GM19328 (cell line): ENCODE data around the gene MBD5.
A peak's percentile ranks its signal among the peaks of the same experiment; 100 is the strongest.
"Not testable (repeated sequence)": the region's sequence is repeated elsewhere in the genome, so short reads cannot be mapped to it uniquely, and the experiment has no call there.

Source experiments
- ATAC-seq: cut with Tn5 transposase; IDR thresholded peaks from one replicate; pipeline ENCODE4 v1.9.1; 2021; ENCODE audit warnings: mild to moderate bottlenecking, moderate library complexity; ENCODE audit not compliant: unreplicated experiment

Gene MBD5

DNA sequence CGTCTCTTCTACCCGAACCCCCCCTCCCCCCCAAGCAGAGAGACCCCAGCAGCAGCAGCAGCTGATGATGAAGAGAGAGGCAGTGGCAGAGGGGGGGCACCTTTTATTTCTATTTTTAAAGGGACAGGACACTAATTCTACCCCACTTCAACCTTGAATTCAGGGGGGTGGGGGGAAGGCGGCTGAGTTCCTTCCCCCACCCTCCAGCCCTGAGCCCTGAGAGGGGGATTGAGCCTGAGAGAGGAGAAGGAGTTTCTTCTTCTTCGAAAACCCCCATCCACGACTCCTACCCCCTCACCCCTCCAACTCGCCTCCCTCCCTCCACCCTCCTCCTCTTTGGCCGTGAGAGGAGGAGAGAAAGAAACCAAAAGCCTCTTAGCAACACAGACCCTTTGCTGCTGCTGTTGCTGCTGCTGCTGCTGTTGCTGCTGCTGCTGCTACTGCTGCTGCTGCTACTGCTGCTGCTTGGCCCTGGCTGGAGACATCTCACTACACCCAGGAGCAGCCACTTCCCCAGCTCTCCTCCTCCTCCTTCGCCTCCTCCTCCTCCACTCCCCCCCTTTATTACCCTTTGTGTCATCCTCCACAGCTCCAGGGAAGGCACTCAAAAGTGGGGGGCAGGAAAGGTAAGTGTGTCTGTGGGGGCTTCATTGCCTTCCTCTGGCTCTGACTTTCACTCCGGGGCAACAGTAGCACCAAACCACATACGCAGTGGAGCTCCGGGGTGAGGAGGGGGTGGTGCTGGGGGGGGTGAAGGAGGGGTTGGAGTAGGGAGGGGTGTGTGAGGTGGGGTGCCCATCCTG, at the start of gene MBD5:
MBD5 (plus strand) TSS at position 33 of the 803 bp plus-strand sequence.
- ATAC-seq, result peak; percentile 32

DNA sequence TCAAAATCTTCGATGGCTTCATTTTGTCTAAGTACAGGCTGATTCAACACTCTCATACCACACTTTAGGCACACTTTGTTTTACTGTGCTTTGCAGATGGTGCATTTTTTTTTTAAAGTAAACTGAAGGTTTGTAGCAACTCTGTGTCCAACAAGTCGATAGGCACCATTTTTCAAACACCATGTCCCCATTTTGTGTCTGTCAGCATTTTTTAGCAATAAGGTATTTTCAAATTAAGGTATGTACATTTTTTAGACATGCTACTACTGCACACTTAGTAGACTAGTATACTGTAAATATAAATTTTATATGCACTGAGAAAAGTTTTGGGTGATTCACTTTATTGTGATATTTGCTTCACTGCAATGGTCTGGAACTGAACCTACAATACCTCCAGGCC, 44.8 kb upstream of the MBD5 start:
- no peak for ATAC-seq

GRCh38 chr2:147977679-147978078, 43.2 kb upstream of the MBD5 start:
- no peak for ATAC-seq

- no peak for ATAC-seq
Measured at GRCh38 chr2:147980940-147981528, 39.9 kb upstream of the MBD5 start.

DNA sequence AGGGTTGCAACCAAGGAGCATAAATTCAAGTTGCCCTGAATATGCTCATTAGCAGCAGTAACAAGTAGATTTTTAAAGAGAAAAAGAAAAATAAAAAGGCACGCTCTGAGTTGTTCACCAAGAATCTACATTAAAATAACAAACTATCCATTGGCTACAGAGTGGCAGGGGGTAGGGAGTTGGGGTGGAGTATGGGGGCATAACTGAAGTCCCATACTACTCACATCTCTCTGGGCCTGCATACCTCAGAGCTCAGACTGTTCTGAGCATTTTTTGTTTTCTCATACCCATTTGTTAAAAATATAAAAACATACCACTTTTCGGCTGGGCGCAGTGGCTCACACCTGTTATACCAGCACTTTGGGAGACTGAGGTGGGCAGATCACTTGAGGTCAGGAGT, 31.8 kb upstream of the MBD5 start:
- no peak for ATAC-seq

- ATAC-seq, result peak; percentile 73
Measured at GRCh38 chr2:147989809-147990403, 31.0 kb upstream of the MBD5 start.

DNA sequence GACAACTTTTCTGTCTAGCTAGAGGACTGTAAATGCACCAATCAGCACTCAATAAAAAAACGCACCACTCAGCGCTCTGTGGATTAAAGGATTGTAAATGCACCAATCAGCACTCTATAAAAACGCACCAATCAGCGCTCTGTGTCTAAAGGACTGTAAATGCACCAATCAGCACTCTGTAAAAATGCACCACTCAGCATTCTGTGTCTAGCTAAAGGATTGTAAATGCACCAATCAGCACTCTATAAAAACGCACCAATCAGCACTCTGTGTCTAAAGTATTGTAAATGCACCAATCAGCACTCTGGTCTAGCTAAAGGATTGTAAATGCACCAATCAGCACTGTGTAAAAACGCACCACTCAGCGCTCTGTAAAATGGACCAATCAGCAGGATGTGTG, 25.9 kb upstream of the MBD5 start:
- ATAC-seq, result not testable (repeated sequence)

- ATAC-seq, result no peak
Measured at GRCh38 chr2:147996828-147997227, 24.1 kb upstream of the MBD5 start.

- ATAC-seq, result no peak
Measured at GRCh38 chr2:147998203-147998602, 22.7 kb upstream of the MBD5 start.

DNA sequence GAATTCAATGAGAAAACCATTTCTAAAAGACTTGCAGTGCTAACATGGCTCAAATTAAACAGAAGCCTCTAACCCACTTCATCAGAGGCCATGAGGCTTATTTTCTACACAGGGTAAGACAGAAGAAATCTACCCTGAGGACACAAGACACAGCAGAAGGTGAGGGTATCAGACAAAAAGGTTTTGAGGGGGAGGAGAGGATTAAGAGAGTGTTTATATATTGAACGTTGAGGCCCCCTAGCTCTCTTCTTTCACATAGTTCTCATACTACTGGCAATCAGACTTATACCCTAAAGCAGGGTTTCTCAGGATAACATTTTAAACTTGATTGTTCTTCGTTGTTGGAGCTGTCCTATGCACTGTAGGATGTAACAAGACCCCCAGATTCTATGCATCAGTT, 21.8 kb upstream of the MBD5 start:
- ATAC-seq, result no peak

- ATAC-seq, result no peak
Measured at GRCh38 chr2:148000095-148000494, 20.8 kb upstream of the MBD5 start.

- ATAC-seq, result not testable (repeated sequence)
Measured at GRCh38 chr2:148002420-148002819, 18.5 kb upstream of the MBD5 start.

DNA sequence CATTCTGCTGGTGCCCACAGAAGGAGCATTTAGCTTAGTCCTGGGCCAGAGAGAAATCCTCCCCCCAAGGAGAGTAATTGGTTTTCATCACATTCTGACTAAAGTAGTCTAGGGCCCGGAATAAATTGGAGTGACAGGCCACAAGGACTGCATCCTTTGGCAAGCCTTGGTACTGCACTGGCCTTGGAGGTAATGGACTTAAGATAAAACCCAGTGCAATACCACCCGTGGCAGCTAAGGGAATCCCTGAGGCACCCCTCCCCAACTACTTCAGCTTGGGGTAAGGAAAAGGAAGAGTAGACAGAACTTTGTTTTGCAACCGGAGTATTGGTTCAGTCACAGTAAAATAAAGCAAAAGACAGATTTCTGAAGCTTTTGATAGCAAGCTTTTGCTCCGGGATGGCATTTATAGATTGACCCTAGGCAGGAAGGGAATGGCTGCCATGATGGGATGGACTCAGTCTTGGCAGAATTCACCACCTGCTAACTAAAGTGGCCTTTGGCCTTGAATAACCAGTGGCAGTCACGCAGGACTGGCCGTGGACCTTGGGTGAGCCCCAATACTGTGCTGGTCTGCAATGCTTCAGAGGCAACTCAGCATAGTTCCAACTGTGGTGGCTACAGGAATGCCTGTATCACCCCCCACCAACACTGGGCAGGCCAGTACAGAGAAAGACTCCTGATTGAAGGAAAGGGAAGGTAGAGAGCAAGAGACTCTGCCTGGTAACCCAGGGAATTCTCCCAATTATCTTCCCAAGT, 14.5 kb upstream of the MBD5 start:
- ATAC-seq, result no peak

DNA sequence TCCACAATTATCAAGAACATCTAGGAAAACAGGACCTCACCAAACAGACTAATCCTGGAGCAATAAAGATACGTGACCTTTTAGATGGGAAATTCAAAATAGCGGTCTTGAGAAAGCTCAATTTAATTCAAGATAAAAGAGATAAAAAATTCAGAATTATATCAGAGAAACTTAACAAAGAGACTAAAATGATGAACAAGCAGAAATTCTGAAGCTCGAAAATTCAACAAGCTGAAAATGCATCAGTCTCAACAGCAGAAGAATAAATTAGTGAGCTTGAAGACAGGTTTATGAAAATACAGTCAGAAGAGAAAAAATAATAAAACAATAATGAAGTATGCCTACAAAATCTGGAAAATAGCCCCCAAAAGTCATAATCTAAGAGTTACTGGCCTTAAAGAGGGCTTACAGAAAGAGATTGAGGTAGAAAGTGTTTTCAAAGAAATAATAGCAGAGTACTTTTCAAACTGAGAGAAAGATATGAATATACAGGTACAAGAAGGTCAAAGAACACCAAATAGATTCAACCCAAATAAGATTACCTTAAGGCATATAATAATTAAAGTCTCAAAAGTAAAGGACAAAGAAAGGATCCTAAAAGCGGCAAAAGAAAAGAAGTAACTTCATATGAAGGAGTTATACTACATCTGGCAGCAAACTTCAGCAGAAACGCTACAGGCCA, 13.5 kb upstream of the MBD5 start:
- no peak for ATAC-seq

DNA sequence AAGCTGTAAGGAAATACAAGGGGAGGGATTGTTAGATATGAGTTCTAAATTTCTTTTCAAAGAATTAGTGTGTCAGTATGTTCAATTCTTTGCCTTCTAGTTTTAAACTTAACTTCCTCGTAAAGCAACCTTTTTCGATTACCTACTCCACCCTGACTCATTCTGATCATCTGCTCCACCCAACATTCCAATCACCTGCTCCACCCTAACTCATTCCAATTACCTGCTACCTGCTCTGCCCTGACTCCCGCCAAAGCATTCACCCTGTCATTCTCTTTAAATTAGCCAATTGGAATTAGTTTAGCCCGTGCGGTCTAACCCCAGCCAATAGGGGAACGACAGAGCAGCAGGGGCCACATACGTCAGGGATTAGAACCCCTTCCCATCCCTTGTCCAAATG, 12.5 kb upstream of the MBD5 start:
- ATAC-seq, result not testable (repeated sequence)

DNA sequence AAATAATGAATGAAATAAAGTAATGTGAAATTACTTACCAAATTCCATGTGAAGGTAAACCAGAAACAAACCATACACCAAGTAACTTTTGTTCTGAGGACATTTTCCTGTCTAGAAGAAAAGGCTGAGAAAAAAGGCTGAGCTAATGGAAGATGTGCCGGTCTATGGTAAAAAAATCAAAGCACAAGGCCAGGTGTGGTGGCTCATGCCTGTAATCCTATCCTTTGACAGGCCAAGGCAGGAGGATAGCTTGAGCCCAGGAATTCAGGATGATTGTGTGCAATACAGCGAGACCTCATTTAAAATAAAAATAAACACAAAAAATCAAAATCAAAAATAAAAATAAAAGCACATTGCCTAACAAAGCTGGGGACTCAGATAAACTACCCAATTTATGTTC, 7.0 kb upstream of the MBD5 start:
- ATAC-seq, result no peak

- ATAC-seq, result no peak
Measured at GRCh38 chr2:148014616-148015015, 6.3 kb upstream of the MBD5 start.

DNA sequence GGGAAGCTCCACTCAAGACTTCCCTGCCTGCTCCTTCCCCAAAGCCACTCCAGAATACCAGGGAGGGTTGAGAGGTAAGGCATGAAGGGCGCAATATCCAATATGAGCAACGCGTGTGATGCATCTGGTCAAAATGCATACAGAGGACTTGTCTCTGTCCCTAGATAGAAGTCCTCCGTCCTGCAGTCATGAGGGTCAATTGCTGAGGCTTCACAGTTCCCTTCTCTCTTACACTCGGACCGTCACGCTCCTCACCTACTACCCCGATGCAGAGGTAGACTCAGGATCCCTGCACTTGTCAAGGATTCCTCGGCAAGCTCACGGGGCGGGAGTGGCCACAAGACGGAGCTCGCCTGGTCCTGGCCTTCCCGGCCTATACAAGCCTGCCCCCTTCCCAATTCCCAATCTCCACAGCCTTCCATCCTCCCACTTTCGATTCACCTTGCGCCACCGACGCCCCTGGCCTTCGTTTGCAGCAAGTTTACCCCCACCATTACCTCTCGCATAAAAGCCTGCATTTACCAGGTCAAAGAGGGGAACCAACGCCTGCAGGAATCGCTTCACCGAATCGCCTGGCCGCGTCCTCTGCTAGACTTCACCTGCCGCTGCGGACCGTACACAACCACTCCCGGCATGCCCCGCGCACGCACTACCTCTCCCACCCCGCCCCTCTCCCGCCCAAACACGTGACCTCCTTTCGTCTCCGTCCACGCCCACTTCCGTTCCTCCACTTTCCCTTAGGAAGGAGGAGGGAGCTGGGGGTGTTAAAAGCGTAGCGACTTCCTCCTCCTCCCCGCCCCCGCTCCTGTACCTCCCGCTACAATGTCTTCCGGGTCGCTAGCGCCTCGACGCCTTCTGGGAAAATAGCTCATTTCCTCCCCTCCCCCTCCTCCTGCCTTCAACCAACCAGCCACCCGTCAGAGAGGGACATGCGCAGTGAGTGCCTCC, 506 bp upstream of the MBD5 start, which contains the start of gene ORC4:
ORC4 (minus strand) TSS at position 627 of the 948 bp plus-strand sequence. CDS start 44,779 bp downstream, outside the sequence.
- ATAC-seq, result peak; percentile 76

DNA sequence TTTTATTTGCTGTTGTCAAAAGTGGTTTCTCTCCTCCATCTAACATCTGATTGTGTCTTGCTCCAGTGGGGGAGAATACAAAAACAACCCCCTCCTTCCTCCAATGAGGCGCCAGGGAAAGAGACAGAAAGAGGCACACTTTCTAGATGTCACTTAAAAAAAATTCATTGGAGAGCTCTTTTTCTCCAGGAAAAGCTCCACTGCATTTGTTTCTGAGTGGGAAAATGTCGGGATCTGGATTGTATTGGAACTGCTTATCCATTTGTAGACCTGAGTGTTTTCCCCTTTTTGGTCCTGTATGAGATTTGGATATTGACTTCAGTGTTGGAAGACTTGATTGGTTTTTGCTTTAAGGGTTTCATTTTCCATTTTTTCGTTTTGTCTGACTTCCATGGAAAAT, 995 bp downstream of the MBD5 start:
- no peak for ATAC-seq

DNA sequence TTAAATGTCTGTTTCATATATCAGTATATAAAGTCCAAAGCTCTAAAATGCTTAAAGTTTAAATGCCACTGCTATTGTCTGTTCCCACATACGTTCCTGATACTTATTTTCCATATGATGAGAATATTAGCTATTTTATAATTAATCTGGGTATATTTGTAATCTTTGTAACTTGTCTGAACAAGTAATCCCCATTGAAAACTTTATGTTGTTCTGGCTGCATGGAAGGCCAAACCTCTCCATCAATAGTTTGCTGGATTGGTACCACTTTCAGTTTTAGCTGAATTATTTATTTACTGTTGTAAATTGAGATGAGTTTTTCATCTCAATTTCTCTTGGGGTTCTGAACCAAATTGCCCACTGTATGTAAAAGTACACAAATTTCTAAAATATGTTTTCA, 1.5 kb downstream of the MBD5 start:
- ATAC-seq, result no peak
